GM18526 (cell line): ENCODE data around the gene TRMT6.

Experiments used
- POLR2A ChIP-seq: IDR thresholded peaks from 3 replicates; pipeline ENCODE4 v1.6.1; 2011; ENCODE audit not compliant: insufficient read length; ENCODE audit errors: extremely low read depth

Gene TRMT6

GRCh38 chr20:5927749-5928462 lies 22.4 kb downstream of the TRMT6 start:
- no peak for TF ChIP-seq POLR2A

- TF ChIP-seq POLR2A = no peak
Measured at GRCh38 chr20:5925551-5925950, 24.8 kb downstream of the TRMT6 start.

DNA sequence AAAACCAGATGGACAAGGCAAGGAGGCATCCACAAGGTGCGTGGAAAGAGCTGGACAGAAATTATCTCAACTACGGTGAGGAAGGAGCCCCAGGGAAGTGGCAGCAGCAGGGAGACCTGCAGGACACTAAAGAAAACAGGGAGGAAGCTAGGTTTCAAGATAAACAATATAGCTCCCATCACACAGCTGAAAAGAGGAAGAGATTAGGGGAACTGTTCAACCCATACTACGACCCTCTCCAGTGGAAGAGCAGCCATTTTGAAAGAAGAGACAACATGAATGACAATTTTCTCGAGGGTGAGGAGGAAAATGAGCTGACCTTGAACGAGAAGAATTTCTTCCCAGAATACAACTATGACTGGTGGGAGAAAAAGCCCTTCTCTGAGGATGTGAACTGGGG lies 26.8 kb downstream of the TRMT6 start:
- no peak for TF ChIP-seq POLR2A

- TF ChIP-seq POLR2A = no peak
Measured at GRCh38 chr20:5920581-5920980, 29.8 kb downstream of the TRMT6 start.

GRCh38 chr20:5919626-5920544 lies 30.4 kb downstream of the TRMT6 start:
- no peak for TF ChIP-seq POLR2A

DNA sequence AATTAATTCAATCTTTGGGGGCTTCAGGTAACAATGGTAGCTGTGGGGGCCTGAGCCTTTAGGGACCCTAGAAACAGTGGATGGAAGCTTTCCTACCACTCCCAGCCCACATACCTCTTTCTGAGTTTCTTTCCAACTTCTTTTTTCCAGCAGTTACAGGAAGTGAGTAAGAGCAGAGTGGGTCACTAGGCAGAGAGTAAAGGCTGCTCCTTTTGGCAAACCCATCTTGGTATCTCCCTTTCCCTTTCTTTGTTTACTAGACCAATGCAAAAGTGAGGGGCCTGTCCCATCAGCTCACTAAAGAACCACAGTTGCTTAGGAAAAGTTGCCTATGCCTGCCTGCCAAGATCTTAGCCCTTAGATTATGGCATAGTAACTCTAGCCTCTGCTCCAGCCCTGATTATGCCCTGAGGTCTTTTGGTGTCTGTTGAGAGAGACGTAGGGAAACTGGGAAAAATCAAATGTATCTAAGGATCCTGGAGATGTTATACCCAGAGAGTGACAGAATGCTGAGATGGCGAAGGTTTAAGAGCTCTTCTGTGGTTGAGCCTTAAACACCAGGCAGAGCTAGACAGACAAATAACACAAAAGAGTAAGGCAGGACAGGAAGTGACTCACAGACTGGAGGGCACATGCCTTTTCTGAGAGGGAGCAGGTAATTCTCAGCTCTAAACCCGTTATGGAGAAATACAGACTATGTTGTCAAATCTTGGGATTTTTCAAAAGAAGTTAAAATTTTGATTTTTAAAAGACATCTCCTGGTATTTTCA lies 31.3 kb downstream of the TRMT6 start:
- TF ChIP-seq POLR2A = no peak

DNA sequence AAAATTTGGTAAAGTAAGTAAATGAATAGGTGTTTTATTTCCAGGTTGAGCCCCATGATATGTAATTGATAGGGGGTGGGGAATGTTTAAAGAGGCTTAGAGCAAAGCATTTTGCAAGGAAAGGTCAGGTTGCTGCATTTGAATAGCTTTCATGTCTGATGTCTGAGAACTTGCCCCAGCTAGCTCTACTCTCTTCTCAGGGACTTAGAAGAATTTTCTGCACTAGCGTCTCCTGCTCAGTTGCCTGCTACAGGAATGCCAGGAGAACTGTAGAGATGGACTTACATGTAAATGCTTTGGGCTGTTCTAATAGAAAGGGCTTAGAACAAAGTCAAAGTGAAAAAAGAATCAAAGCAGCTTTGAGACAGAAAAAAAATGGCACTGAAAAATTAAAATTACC lies 35.5 kb downstream of the TRMT6 start:
- no peak for TF ChIP-seq POLR2A

GRCh38 chr20:5913166-5913565 lies 37.2 kb downstream of the TRMT6 start:
- no peak for TF ChIP-seq POLR2A

DNA sequence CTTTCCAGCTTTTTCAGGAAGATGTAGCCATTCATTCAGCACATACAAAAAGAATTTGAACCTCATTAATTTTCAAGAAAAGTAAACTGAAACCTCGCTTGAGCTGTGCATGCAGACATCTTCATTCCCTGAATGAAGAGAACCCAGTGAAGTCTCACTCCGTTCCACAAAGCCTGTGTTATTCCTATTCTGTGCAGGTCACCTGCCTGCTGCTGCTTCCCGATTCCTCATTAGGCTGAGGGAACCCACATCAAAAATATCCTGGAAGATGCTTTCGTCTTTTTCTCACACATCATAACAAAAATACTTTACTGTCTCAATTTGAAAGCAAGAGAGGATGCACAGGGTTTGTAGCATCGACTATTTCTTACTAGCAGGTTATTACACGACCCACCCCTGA lies 40.1 kb downstream of the TRMT6 start:
- TF ChIP-seq POLR2A = no peak

- TF ChIP-seq POLR2A = no peak
Measured at GRCh38 chr20:5908981-5909380, 41.4 kb downstream of the TRMT6 start.

DNA sequence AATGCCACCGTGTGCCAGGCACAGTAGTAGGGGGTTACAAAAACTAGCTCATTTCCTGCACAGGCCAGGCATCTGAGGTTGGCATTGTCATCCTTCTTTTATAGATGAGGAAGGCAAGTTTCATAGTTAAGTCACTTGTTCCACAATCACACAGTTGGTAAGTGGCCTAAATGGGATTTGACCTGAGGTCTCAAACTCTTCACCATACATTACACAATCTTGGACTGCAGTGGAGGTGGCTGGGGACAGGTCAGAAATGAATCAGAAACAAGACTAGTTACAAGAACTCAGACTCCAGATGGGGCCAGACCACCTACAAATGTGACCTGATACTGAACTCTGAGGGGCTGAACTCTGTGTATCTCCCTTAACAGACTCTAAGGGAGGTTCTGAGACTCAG lies 49.4 kb downstream of the TRMT6 start:
- no peak for TF ChIP-seq POLR2A

GRCh38 chr20:5899444-5899843 lies 50.9 kb downstream of the TRMT6 start:
- no peak for TF ChIP-seq POLR2A

DNA sequence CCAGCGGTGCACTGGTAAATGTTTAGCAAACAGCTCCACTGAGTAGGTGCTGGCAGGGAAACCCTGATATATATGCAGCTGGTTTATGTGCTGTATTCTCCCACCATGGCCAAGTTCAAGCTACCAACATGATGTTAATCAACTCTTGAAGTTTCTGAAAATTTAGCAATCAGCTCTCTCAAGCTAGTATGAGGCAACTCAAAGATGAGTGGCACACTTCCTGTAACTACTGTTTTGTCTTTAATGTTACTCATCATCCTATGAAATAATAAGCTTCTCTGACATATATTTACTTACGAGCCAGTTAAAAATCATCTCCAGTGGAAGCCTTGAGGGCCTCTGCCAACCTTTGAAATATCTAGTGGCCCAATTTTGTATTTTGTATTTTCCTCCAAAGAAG lies 54.7 kb downstream of the TRMT6 start:
- TF ChIP-seq POLR2A = no peak

GRCh38 chr20:5893621-5894020 lies 56.7 kb downstream of the TRMT6 start:
- no peak for TF ChIP-seq POLR2A

GRCh38 chr20:5893052-5893451 lies 57.3 kb downstream of the TRMT6 start:
- TF ChIP-seq POLR2A = no peak
